Brain microvascular endothelial cell (primary cell): Measurements from ENCODE around the gene TOMM20L.

Source experiments
- DNase-seq: peaks from one replicate; pipeline ENCODE4 v3.0.0-alpha.2; 2020
- H3K27ac ChIP-seq: fragments of 250-450 bp; sonication (Bioruptor Pico); 2 replicates; pipeline ENCODE4 v1.5.1; 2020; ENCODE audit warnings: mild to moderate bottlenecking, moderate library complexity
- H3K27me3 ChIP-seq: fragments of 250-450 bp; sonication (Bioruptor Pico); replicated peaks from 2 replicates; pipeline ENCODE4 v1.5.1; 2020; ENCODE audit warnings: mild to moderate bottlenecking
- H3K36me3 ChIP-seq: fragments of 250-450 bp; sonication (Bioruptor Pico); replicated peaks from 2 replicates; pipeline ENCODE4 v1.5.1; 2020; ENCODE audit warnings: mild to moderate bottlenecking
- H3K4me3 ChIP-seq: 2 replicates; pipeline ENCODE4 v1.5.1; 2011; ENCODE audit warnings: low read depth, mild to moderate bottlenecking, control low read depth, low read length, moderate library complexity
- in situ Hi-C: cut with HindIII; loops from 2 replicates; pipeline ENCODE4 v1.10.0; 2017; ENCODE audit warnings: low sequenced_read_pairs, low pct_ligation_motif_present
- TF ChIP-seq, protein P1 (sequence below): IDR thresholded peaks from 2 replicates; pipeline ENCODE4 v1.5.1; 2011; ENCODE audit warnings: low read depth, mild to moderate bottlenecking, moderate library complexity, low read length, control low read depth, inconsistent platforms; ENCODE audit errors: missing control alignments

The TOMM20L gene

DNA sequence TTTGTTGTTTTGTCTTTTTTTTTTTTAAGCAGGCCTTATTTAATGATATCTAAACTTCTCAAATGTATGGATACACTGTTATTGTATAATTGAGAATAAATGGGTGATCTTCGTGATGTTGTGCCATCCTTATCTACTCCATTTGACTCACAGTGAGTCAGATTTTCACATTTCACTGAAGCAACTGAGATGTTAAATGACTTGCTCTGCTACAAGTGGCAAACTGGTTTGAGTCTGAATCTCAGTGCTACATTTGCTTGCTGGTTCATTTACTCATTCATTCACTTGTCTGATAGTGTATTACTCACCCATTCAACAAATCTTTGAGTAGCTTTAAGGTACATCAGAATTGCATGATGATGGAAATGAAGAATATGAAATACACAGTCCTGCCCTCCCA, 34.4 kb downstream of the TOMM20L start:
- Histone ChIP-seq H3K27me3 (no peaks in the 10 kb centered on the region), H3K4me3 (no peak overlapping the region), H3K27ac (no peak overlapping the region), H3K36me3 (peaks cover 11% of the 10 kb centered on the region)
- in situ Hi-C loops, result no loop called here
- TF ChIP-seq, protein P1, sequence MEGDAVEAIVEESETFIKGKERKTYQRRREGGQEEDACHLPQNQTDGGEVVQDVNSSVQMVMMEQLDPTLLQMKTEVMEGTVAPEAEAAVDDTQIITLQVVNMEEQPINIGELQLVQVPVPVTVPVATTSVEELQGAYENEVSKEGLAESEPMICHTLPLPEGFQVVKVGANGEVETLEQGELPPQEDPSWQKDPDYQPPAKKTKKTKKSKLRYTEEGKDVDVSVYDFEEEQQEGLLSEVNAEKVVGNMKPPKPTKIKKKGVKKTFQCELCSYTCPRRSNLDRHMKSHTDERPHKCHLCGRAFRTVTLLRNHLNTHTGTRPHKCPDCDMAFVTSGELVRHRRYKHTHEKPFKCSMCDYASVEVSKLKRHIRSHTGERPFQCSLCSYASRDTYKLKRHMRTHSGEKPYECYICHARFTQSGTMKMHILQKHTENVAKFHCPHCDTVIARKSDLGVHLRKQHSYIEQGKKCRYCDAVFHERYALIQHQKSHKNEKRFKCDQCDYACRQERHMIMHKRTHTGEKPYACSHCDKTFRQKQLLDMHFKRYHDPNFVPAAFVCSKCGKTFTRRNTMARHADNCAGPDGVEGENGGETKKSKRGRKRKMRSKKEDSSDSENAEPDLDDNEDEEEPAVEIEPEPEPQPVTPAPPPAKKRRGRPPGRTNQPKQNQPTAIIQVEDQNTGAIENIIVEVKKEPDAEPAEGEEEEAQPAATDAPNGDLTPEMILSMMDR, result no peak
- DNase-seq, result peak; percentile 81

DNA sequence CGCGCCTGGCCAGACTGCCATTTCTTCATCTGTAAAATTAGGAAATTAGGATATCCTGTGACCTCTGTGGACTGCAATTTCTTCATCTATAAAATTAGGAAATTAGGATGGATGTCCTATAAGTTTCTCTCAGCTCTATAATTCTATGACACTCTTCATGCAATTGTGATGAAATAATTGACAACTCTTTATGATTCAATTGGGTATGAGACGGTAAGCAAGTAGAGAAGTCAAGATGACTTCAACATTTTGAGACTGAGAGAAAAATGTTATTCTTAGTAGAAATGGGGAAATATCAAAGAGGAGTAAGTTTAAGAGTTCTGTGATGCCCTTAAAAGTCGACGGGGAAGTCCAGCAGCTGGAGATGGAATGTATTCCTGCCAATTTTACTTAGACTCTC, 43.7 kb downstream of the TOMM20L start:
- Histone ChIP-seq H3K27ac (no peak overlapping the region), H3K36me3 (peaks cover 3% of the 10 kb centered on the region), H3K27me3 (no peaks in the 10 kb centered on the region), H3K4me3 (no peak overlapping the region)
- DNase-seq, result no peak
- TF ChIP-seq, protein P1, result no peak
- in situ Hi-C loops, result no loop called here

DNA sequence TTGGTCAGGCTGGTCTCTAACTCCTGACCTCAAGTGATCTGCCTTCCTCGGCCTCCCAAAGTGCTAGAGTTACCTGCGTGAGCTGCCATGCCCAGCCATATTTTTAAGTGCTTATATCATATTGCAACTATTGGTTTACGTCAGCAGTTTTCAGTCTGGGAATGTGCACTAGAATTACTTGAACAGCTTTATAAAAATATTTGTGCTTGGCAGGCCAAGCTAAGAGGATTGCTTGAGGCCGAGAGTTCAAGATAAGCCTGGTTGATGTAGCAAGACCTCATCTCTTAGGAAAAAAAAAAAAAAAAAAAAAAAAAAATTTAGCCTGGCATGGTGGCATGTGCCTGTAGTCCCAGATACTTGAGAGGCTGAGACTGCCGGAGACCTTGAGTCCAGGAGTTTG, 48.9 kb downstream of the TOMM20L start:
- Histone ChIP-seq H3K36me3 (peaks cover 5% of the 10 kb centered on the region), H3K4me3 (no peak overlapping the region), H3K27ac (no peak overlapping the region), H3K27me3 (no peaks in the 10 kb centered on the region)
- DNase-seq, result no peak
- TF ChIP-seq, protein P1, result no peak
- in situ Hi-C loops, result no loop called here

DNA sequence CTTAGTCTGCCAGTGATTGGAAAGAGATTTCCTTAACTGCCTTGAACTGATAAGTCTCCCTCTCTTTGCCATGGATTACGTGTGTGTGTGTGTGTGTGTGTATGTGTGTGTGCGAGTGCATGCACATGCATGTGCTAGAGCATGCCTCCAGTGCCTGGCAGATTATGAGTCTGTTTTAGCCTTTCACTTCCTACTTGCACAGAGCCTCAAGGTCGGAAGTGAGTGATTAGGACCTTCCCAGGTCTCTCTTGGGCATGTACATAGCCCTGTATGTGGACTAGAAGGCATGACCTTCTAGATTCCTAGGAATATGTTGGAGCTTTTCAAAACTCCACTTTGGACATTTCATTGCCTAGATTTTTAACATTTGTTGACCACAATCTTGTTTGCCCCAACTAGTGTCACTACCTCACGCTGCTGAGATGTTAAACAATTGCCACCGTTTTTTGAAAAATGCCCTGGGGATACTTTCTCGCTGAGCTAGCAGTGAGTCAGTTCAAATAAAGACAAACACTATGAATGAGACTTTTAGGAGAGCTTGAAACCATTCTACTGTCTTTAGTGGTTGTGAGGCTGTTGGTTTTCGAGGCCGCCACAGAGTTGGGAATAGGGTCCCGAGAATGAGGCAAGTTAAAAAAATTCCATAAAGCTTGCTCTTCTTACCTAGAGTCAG, 60.0 kb downstream of the TOMM20L start:
- DNase-seq, result peak; percentile 15
- in situ Hi-C loops, result no loop called here

More for the DNA sequence above, 60.0 kb downstream of the TOMM20L start:
- Histone ChIP-seq H3K4me3 (no peak overlapping the region), H3K36me3 (peaks cover 5% of the 10 kb centered on the region), H3K27ac (no peak overlapping the region), H3K27me3 (no peaks in the 10 kb centered on the region)
- TF ChIP-seq, protein P1, result no peak
